NOMO-1 treated with DMSO at 0.1 percent for 48 hours (cell line): Measurements from ENCODE around the gene CUX1.
"Not testable (repeated sequence)": the region's sequence is repeated elsewhere in the genome, so short reads cannot be mapped to it uniquely, and the experiment has no call there.

Experiments used
- DNase-seq: peaks from one replicate; lab custom pipeline; 2025; ENCODE audit not compliant: unreplicated experiment; lab: John Stamatoyannopoulos, UW

Gene CUX1

GRCh38 chr7:101998906-101999240 is 181.4 kb downstream of the CUX1 start:
- DNase-seq = no peak

DNA sequence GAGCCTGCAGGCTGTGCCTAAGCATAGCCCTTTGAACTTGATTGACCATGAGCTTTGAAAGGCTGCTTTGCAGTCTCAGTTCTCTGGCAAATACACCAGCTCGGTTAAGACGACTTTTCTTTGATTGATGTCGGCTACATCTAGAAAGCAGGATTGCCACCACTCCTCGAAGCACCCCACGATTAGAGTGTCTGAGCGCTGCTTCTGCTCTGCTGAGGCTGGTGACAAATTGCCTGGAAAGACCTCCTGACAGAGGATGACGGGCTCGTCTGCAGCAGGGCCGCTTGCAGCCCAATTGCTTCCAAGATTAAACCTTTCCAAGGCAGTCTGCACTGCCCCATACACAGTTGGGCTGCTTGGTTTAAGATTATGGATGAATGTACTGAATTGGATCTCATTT is 182.0 kb downstream of the CUX1 start:
- no peak for DNase-seq

- DNase-seq = no peak
Observed at GRCh38 chr7:102000123-102000522, 182.7 kb downstream of the CUX1 start.

GRCh38 chr7:102004229-102004628 is 186.8 kb downstream of the CUX1 start:
- DNase-seq = no peak

- no peak for DNase-seq
Observed at GRCh38 chr7:102004848-102005247, 187.4 kb downstream of the CUX1 start.

GRCh38 chr7:102005933-102006480 is 188.6 kb downstream of the CUX1 start:
- DNase-seq = no peak

- no peak for DNase-seq
Observed at GRCh38 chr7:102006695-102007094, 189.3 kb downstream of the CUX1 start.

DNA sequence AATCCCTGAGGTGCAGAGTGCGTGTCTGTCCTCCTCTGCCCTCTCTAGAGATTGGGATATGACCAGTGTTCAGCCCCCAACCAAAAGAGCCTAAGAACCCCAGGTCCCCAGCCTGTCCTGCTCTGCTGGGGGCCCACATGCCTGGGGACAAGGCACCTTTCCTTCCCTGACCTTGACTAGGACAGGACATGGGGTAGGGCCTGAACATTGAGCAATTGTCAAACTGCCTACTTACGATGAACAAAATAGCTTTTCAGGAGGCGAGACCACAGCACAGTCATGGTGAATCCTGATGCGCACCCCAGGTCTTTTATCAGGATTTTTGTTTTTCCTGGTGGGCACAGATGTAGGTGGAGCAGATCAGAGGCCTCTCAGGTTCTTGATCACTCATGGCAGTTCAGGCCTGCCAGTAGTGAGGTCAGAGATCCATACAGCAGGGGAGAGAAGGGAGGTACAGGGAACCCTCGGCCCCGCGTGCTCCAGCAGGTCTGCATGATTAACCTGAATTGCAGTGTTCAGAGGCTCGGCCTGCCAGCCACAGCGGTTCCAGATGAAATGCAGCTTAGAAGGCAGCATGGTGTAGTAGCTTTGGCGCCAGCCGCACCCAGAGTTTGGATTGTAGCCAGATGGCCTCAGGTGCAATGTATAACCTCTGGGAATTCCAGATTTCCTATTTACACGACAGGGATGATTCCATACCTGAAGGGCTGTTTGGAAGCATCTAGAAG is 191.3 kb downstream of the CUX1 start:
- DNase-seq = no peak

DNA sequence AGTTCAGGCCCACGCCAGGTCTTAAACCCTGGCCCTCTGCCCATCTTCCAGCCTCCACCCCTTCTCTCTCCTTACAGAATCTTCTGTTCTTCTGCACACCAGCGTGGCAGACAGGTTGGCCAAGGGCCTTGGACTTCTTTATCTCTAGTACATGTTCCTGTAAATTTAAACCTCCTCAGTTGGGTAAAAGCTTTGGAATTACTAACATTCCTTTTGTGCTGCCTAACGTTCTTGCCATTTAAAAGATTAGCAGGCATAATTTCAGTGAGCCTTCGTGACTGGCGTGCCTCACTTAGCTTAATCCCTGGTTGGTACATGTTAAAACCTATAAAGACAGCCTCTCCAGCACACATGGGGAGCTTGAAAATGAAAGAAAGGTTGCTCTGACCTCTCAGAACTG is 192.2 kb downstream of the CUX1 start:
- DNase-seq = no peak

- not testable (repeated sequence) for DNase-seq
Observed at GRCh38 chr7:102012112-102012830, 194.8 kb downstream of the CUX1 start.

DNA sequence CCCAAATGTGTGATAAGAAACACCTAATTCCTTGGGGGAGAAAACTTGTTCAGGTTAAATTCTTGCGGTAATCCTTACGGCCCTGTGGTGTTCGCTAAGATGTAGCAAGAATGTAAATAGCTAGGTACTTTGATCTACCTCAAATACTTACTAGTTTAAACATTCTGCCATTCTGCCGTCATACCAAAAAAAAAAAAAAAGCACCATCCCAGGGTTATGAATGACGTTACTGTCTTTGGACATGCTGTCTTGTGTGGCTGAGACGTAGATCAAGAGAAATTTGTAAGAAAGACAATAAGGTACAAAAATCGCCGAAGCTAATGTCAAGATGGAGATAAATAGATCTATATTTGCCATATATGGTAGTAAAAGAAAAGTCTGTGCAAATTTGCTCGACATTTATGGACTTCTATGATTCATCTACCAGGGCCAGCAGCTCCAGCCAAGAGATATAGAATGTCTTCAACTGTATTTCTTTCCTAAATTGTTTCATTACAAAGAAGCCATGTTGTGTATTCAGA is 195.6 kb downstream of the CUX1 start:
- no peak for DNase-seq

- no peak for DNase-seq
Observed at GRCh38 chr7:102018876-102019275, 201.4 kb downstream of the CUX1 start.

DNA sequence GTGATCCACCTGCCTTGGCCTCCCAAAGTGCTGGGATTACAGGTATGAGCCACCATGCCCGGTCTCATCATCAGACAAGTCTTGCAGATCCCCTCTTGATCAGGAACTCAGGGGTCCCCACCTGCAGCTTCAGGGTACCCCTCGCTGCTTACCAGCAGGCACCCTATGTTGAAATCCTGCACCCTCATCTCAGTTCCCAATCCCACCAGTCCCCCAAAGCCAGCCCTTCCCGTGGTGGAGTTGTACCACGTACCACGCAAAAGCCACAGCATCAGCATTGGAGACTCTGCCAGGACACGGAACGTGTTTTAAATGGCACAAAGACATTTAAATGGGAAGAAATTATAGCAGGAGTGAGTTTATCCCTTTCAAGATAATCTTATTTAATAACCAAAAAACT is 202.0 kb downstream of the CUX1 start:
- DNase-seq = no peak

DNA sequence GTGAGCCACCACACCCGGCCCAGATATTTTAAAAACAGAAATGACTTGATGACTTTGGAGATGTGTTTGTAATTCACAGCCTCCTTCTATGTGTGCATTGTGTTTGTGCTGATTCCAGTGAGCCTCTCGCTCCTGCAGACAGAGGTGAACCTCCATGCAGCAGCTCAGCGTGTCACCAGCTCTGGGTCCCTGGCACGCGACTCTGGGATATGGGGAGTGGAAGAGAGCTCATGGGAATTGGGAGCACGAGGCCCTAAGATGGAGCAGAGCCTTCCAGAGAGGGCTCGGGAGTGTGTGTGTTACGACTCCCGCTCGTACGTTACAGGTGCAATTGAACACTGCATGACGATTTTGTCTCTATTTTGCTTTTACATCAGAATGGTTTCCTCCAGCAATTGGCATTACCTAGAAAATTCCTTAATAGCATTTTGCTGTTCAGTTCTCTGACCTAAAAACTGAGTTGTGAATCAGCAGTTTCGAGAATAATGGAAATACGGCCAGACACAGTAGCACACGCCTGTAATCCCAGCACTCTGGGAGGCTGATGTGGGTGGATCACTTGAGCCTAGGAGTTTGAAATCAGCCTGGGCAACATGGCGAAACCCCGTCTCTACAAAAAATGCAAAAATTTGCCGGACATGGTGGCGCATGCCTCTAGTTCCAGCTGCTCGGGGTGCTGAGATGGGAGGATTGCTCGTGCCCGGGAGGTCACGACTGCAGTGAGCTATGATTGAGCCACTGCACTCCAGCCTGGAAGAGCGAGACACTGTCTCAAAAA is 204.6 kb downstream of the CUX1 start:
- DNase-seq = no peak

DNA sequence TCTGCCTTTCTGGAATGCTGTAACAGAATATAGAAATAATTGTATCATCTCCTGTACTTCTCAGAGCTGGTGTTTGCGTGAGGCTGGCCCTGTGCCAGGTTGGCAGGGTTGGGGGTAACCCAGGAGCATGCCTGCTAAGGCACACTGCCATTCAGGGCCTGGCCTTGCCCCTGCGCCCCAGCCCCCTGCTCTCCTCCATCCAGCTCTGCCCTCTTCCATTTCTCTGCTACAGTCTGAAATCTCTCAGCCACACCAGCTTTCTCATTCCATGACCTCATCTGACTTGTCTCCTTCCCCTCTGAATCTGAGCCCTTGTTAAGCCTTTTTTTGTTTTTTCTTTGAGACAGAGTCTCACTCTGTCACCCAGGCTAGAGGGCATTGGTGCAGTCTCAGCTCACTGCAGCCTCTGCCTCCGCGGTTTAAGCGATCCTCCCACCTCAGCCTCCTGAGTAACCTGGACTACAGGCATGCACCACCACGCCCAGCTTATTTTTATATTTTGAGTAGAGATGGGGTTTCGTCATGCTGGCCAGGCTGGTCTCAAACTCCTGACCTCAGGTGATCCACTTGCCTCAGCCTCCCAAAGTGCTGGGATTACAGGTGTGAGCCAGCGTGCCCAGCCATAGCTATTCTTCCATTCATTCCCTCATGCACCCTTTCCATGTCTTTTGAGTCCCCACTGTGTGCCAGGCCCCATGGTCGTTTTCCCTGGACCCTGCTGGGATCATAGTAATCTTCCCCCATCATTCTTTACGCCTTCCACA is 206.8 kb downstream of the CUX1 start:
- no peak for DNase-seq

- DNase-seq = peak; percentile 6
Observed at GRCh38 chr7:102024769-102025391, 207.5 kb downstream of the CUX1 start.

DNA sequence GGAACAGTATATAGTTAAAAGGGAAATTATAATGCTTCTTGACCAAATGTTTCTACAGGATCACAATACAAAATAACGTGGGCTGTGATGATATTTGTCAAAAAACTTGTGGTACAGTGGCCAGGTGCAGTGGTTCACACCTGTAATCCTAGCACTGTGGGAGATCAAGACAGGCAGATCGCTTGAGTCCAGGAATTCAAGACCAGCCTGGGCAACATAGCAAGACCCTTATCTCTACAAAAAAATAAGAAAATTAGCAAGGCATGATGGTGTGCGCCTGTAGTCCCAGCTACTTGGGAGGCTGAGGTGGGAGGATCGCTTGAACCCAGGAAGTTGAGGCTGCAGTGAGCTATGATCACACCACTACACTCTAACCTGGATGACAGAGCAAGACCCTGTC is 208.4 kb downstream of the CUX1 start:
- not testable (repeated sequence) for DNase-seq

GRCh38 chr7:102028206-102028826 is 210.9 kb downstream of the CUX1 start:
- DNase-seq = no peak

DNA sequence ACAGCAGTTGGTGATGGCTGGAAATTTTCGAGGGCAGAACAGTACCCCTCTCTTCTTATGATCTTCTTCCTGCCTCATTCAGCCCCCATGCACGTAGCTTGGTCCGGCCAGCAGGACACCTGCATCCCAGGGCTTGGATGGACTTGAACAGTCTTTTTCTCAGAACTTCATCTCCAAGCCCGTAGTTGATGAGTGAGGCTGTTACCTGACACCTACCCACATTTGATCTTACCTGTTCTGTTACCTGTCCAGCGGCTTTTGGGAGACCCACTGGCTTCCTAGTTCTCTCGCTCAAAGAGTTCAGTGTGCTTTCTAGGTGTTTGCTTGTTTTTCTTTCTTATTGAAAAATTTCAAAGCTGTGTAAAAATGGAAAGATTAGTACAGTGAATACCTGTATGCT is 212.2 kb downstream of the CUX1 start:
- DNase-seq = no peak

- no peak for DNase-seq
Observed at GRCh38 chr7:102030696-102031095, 213.3 kb downstream of the CUX1 start.
